Measurements from ENCODE around the gene MYADM. TPM values are rescaled to one million over a fixed set of nuclear protein-coding genes. Genes with fewer than 3 reads are reported as not detected.

The MYADM gene
- total RNA-seq, 1 donor from 2014 or later, result 73.5 TPM

DNA sequence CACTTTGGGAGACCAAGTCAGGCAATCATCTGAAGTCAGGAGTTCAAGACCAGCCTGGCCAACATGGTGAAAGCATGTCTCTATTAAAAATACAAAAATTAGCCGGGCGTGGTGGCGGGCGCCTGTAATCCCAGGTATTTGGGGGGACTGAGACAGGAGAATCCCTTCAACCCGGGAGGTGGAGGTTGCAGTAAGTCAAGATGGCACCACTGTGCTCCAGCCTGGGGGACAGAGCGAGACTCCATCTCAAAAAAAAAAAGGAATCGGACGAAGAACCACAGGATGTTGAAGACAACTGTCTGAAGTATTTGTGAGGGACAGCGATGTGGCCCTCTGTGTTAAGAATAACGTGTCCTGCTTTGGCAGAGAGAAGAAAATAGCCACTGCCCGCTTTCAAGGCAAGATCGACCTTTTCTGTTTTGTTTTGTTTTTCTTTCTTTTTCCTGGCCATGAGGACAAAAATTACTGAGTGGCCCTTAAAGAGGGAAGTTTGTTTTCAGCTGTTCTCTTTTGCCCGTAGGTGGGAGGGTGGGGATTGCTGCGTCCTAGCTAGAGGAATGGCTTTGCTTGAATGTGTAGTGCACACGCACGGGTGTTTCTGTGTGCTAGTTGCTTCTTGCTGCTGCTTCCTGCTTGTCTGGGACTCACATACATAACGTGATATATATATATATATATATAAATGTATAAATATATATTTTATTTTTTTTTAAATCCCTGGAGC is 8.1 kb downstream of the MYADM start:
- H3K4me1 Mint-ChIP-seq (ENCODE audit: unreplicated experiment), result peaks cover 17% of the 10 kb centered on the region
- peaks cover 25% of the 10 kb centered on the region for H3K36me3 Mint-ChIP-seq
- no peaks in the 10 kb centered on the region for H3K9me3 Mint-ChIP-seq
- H3K27me3 Mint-ChIP-seq, result no peaks in the 10 kb centered on the region
- H3K4me3 Mint-ChIP-seq, result no peak overlapping the region
- no peak for DNase-seq (ENCODE audit: extremely low spot score, unreplicated experiment)
- TF ChIP-seq, protein P1, sequence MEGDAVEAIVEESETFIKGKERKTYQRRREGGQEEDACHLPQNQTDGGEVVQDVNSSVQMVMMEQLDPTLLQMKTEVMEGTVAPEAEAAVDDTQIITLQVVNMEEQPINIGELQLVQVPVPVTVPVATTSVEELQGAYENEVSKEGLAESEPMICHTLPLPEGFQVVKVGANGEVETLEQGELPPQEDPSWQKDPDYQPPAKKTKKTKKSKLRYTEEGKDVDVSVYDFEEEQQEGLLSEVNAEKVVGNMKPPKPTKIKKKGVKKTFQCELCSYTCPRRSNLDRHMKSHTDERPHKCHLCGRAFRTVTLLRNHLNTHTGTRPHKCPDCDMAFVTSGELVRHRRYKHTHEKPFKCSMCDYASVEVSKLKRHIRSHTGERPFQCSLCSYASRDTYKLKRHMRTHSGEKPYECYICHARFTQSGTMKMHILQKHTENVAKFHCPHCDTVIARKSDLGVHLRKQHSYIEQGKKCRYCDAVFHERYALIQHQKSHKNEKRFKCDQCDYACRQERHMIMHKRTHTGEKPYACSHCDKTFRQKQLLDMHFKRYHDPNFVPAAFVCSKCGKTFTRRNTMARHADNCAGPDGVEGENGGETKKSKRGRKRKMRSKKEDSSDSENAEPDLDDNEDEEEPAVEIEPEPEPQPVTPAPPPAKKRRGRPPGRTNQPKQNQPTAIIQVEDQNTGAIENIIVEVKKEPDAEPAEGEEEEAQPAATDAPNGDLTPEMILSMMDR (conservative IDR thresholded peaks at IDR 0.05), result no peak
- H3K27ac Mint-ChIP-seq, result no peak overlapping the region

DNA sequence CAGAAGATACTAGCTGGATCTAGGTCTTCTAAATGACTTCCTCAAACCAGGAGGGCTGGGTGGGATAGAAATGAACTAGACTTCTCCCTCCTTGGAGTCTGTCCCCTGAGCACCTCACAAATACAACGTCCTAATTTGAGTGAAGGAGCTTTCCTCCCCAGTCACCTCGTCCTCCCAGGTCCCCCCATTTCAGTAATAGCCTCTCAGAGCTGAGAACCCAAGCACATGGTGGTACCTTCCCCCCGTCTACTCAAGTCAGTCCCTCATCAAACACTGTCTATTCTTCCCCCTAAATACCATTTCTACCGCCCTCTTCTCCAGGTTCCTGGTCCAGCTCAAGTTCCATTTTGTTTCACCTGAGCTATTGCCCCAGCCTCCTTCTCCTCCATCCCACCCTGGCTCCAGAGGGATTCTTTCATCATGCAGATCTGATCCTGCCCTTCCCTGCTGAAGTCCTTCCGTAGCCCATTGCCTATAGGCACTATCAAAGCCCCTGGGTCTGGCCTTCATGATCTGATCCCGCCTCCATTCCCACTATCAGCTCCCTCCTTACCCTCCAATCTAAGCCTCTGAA is 9.1 kb downstream of the MYADM start:
- DNase-seq (ENCODE audit: extremely low spot score, unreplicated experiment), result no peak
- H3K4me1 Mint-ChIP-seq (ENCODE audit: unreplicated experiment), result peaks cover 10% of the 10 kb centered on the region
- H3K4me3 Mint-ChIP-seq, result peak overlapping the region; percentile 31
- H3K27me3 Mint-ChIP-seq, result no peaks in the 10 kb centered on the region
- H3K9me3 Mint-ChIP-seq, result no peaks in the 10 kb centered on the region
- H3K36me3 Mint-ChIP-seq, result peaks cover 18% of the 10 kb centered on the region
- TF ChIP-seq, protein P1 (conservative IDR thresholded peaks at IDR 0.05), result no peak
- peak overlapping the region; percentile 65 for H3K27ac Mint-ChIP-seq

DNA sequence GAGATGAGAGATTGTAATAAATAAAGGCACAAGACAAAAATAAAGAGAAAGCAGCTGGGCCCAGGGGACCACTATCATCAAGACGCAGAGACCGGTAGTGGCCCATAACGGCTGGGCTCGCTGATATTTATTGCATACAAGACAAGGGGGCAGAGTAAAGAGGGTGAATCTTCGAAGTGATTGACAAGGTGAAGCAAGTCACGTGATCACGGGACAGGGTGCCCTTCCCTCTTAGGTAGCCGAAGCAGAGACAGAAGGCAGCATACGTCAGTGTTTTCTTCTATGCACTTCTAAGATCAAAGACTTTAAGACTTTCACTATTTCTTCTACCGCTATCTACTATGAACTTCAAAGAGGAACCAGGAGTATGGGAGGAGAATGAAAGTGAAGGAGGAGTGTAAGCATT is 9.7 kb downstream of the MYADM start:
- TF ChIP-seq, protein P1 (conservative IDR thresholded peaks at IDR 0.05), result no peak
- Mint-ChIP-seq H3K36me3 (peaks cover 18% of the 10 kb centered on the region), H3K27ac (peak overlapping the region; percentile 65), H3K9me3 (no peaks in the 10 kb centered on the region), H3K4me1 (ENCODE audit: unreplicated experiment) (peaks cover 10% of the 10 kb centered on the region), H3K27me3 (peaks cover 2% of the 10 kb centered on the region), H3K4me3 (peak overlapping the region; percentile 31)
- DNase-seq (ENCODE audit: extremely low spot score, unreplicated experiment), result no peak

DNA sequence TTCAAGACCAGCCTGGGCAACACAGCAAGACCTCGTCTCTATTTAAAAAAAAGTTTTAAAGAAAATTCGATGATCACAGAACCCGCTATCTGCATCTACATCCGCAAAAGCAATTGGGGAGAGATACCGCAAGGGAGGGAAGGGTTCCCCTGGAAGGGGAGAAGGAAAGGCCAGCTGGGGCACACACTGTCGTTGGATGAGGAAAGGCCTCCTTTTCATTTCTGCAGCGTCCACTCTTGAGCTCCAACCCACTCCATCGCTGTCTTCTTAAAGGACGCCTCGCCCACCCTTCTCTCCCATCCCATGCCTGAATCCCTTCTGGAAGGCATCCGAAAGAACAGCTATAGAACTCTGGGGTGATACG is 11.1 kb downstream of the MYADM start:
- H3K4me3 Mint-ChIP-seq, result no peak overlapping the region
- H3K4me1 Mint-ChIP-seq (ENCODE audit: unreplicated experiment), result peaks cover 13% of the 10 kb centered on the region
- no peak for DNase-seq (ENCODE audit: extremely low spot score, unreplicated experiment)
- H3K9me3 Mint-ChIP-seq, result no peaks in the 10 kb centered on the region
- H3K36me3 Mint-ChIP-seq, result peaks cover 17% of the 10 kb centered on the region
- H3K27me3 Mint-ChIP-seq, result peaks cover 12% of the 10 kb centered on the region
- TF ChIP-seq, protein P1 (conservative IDR thresholded peaks at IDR 0.05), result no peak
- H3K27ac Mint-ChIP-seq, result peak overlapping the region; percentile 70

DNA sequence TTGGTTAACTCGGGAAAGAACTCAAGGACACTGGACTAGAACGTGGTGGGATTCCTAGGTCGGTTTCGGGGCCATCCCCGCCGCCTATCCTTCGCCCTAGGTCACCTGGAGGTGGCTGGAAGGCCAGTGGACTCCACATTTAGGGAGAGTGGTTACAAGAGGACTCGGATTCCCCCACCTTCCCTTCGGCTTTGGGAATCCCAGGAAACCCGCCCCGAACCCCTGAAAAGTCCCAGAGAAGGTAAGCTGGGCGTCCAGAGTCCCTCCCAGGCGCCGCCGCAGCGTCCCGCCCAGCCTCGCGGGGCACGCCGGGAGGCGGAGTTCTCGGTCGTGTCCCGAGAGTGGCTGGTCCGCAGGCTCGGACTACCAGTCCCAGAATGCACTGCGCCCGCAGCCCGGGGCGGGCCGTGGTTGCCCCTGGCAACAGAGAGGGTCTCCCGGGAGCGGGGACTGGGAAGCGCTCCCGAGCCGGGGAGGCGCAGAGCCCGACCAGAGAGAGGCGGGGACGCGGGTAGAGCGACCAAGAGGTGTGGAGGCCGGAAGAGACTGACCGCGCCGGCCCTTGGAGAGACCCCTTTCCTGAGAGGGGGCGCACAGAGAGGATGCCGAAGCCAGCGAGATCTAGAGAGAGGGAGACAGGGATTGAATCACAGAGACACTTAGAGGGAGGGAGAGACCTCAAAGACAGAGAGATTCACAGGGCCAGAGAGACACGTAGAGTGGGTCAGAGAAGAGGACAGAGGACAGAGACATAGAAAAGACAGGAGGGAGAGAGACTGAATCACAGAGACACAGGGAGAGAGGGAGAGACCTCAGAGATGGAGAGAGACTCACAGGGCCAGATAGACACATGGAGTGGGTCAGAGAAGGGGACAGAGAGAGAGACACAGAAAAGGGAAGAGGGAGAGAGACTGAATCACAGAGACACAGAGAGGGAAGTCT is 11.7 kb downstream of the MYADM start:
- H3K36me3 Mint-ChIP-seq, result peaks cover 10% of the 10 kb centered on the region
- peaks cover 13% of the 10 kb centered on the region for H3K4me1 Mint-ChIP-seq (ENCODE audit: unreplicated experiment)
- TF ChIP-seq, protein P1 (conservative IDR thresholded peaks at IDR 0.05), result no peak
- DNase-seq (ENCODE audit: extremely low spot score, unreplicated experiment), result peak; percentile 99
- H3K9me3 Mint-ChIP-seq, result no peaks in the 10 kb centered on the region
- H3K27ac Mint-ChIP-seq, result peak overlapping the region; percentile 70
- H3K27me3 Mint-ChIP-seq, result peaks cover 18% of the 10 kb centered on the region
- H3K4me3 Mint-ChIP-seq, result no peak overlapping the region

All from type B pancreatic cell (in vitro differentiated cells).